K562 (cell line): ENCODE data around the gene SLC26A1. TPM values are rescaled to one million over a fixed set of nuclear protein-coding genes. Genes with fewer than 3 reads are reported as not detected.
A peak's percentile ranks its signal among the peaks of the same experiment; 100 is the strongest.

Experiments used
- CC2D1A ChIP-seq: fragments of 450-650 bp; IDR thresholded peaks from 2 replicates; pipeline ENCODE4 v1.6.1; 2017; ENCODE audit warnings: mild to moderate bottlenecking
- HEY1 ChIP-seq: fragments of 250-450 bp; sonication (Bioruptor Pico); IDR thresholded peaks from 2 replicates; pipeline ENCODE4 v1.5.0; 2020; ENCODE audit warnings: mild to moderate bottlenecking, moderate library complexity, borderline replicate concordance
- HMGN3 ChIP-seq: IDR thresholded peaks from 2 replicates; pipeline ENCODE4 v1.6.1; 2011; ENCODE audit warnings: borderline replicate concordance, low read depth, mild to moderate bottlenecking, mixed read lengths, low read length; ENCODE audit not compliant: insufficient read length; ENCODE audit errors: extremely low read depth
- MED1 ChIP-seq: sonication (generic); formaldehyde crosslinking; IDR thresholded peaks from 2 replicates; pipeline ENCODE4 v1.8.1; 2023; ENCODE audit warnings: missing genetic modification reagents, borderline replicate concordance
- MTA3 ChIP-seq: fragments of 450-650 bp; formaldehyde crosslinking; IDR thresholded peaks from 2 replicates; pipeline ENCODE4 v1.6.1; 2017; ENCODE audit warnings: mild to moderate bottlenecking, borderline replicate concordance
- NFRKB ChIP-seq: fragments of 450-650 bp; IDR thresholded peaks from 2 replicates; pipeline ENCODE4 v1.6.1; 2016; ENCODE audit warnings: low read depth
- NR3C1 ChIP-seq: sonication (generic); formaldehyde crosslinking; IDR thresholded peaks from 2 replicates; pipeline ENCODE4 v1.8.1; 2022; ENCODE audit warnings: missing genetic modification reagents
- PML ChIP-seq: IDR thresholded peaks from 2 replicates; pipeline ENCODE4 v1.6.1; 2012; ENCODE audit warnings: low read length, inconsistent platforms
- POLR2G ChIP-seq: fragments of 200-400 bp; formaldehyde crosslinking; IDR thresholded peaks from 2 replicates; pipeline ENCODE4 v1.6.1; 2017; ENCODE audit warnings: low read depth, mild to moderate bottlenecking, antibody characterized with exemption, low read length, moderate library complexity
- RBFOX2 ChIP-seq: fragments of 200-400 bp; formaldehyde crosslinking; IDR thresholded peaks from 2 replicates; pipeline ENCODE4 v1.6.1; 2017; ENCODE audit warnings: low read depth, mild to moderate bottlenecking, low read length, moderate library complexity
- SLC30A9 ChIP-seq: fragments of 250-450 bp; sonication (Bioruptor Pico); IDR thresholded peaks from 2 replicates; pipeline ENCODE4 v1.8.0; 2022; ENCODE audit warnings: mild to moderate bottlenecking, moderate library complexity
- TCF7 ChIP-seq: sonication (generic); IDR thresholded peaks from 2 replicates; pipeline ENCODE4 v1.6.1; 2016; ENCODE audit warnings: antibody characterized with exemption, borderline replicate concordance
- THRAP3 ChIP-seq: fragments of 450-650 bp; IDR thresholded peaks from 2 replicates; pipeline ENCODE4 v1.6.1; 2016; ENCODE audit warnings: mild to moderate bottlenecking, inconsistent platforms, borderline replicate concordance
- XRCC4 ChIP-seq: IDR thresholded peaks from one replicate; pipeline ENCODE4 v1.6.1; 2011; ENCODE audit not compliant: insufficient read depth, insufficient read length; ENCODE audit errors: extremely low read depth
- YY1 ChIP-seq, 3 experiments: IDR thresholded peaks; 2 replicates each; pipeline ENCODE4 v1.6.1; 2011; ENCODE audit warnings: low read length in 2 of 3, mild to moderate bottlenecking in 2 of 3, moderate library complexity in 2 of 3, borderline replicate concordance in 1 of 3, control low read depth in 1 of 3, low read depth in 1 of 3; ENCODE audit not compliant: insufficient read depth in 3 of 3, insufficient replicate concordance in 2 of 3, control insufficient read depth in 1 of 3, insufficient read length in 1 of 3; ENCODE audit errors: extremely low read depth in 1 of 3
- ZFP91 ChIP-seq: sonication (generic); formaldehyde crosslinking; IDR thresholded peaks from 2 replicates; pipeline ENCODE4 v1.8.0; 2022; ENCODE audit warnings: mild to moderate bottlenecking, missing genetic modification reagents
- ZFX ChIP-seq: sonication (generic); formaldehyde crosslinking; IDR thresholded peaks from 2 replicates; pipeline ENCODE4 v1.8.0; 2022; ENCODE audit warnings: mild to moderate bottlenecking, missing genetic modification reagents, moderate library complexity
- ZNF668 ChIP-seq: fragments of 250-450 bp; sonication (Bioruptor Pico); IDR thresholded peaks from 2 replicates; pipeline ENCODE4 v1.8.0; 2022; ENCODE audit warnings: mild to moderate bottlenecking, inconsistent platforms
- polyA plus RNA-seq, 8 experiments: library from polyadenylated mRNA; depleted of rRNA in 4 of 8; stranded (reverse) in 5 of 8; unstranded in 3 of 8; fragments of >200 nt; fragmentation: Nextera tagmentation in 2 of 8; fragmentation: Illumina TruSeq in 1 of 8; extraction: Ambion mirVana in 2 of 8; extraction: Trizol in 1 of 8; gene quantifications; 2 replicates each; pipeline versions ENCODE4 v1.2.1 to v1.2.3, GENCODE V29; 2011 to 2014; ENCODE audit warnings: inconsistent platforms in 1 of 8, missing spikeins in 1 of 8
- total RNA-seq, 7 experiments: library from RNA; depleted of rRNA in 6 of 7; stranded (reverse); fragments of >200 nt in 6 of 7; fragmentation: Illumina TruSeq in 2 of 7; extraction: Trizol in 2 of 7; gene quantifications; 2 replicates each; pipeline versions ENCODE4 v1.2.1 to v1.2.3, GENCODE V29; 2011 to 2021; ENCODE audit warnings: low replicate concordance in 1 of 7
- TF ChIP-seq, protein P1 (sequence below), 3 experiments: fragments of 200-800 bp in 1 of 3; sonication (Bioruptor generic) in 1 of 3; sonication (generic) in 1 of 3; formaldehyde crosslinking in 1 of 3; IDR thresholded peaks; 2 replicates each; pipeline versions ENCODE4 v1.6.1 to v1.8.0; 2016 to 2022; ENCODE audit warnings: mild to moderate bottlenecking in 2 of 3, missing compliant biosample characterization in 2 of 3, missing genetic modification characterization in 2 of 3, missing genetic modification reagents in 1 of 3
- TF ChIP-seq, protein P2 (sequence below), 2 experiments: IDR thresholded peaks; 2 replicates each; pipeline ENCODE4 v1.6.1; 2011; ENCODE audit warnings: borderline replicate concordance in 1 of 2, control low read depth in 1 of 2, low read depth in 1 of 2, low read length in 1 of 2, mild to moderate bottlenecking in 1 of 2, mixed read lengths in 1 of 2, moderate library complexity in 1 of 2; ENCODE audit not compliant: insufficient read depth in 1 of 2, insufficient read length in 1 of 2, poor library complexity in 1 of 2, severe bottlenecking in 1 of 2; ENCODE audit errors: extremely low read depth in 1 of 2

SLC26A1 gene
- total and polyA plus RNA-seq, 9 of the 15 experiments (the other 6 are each of a cell fraction or from before 2014, with no cell fraction given): 0.11 to 4.2 (median 0.95) TPM

DNA sequence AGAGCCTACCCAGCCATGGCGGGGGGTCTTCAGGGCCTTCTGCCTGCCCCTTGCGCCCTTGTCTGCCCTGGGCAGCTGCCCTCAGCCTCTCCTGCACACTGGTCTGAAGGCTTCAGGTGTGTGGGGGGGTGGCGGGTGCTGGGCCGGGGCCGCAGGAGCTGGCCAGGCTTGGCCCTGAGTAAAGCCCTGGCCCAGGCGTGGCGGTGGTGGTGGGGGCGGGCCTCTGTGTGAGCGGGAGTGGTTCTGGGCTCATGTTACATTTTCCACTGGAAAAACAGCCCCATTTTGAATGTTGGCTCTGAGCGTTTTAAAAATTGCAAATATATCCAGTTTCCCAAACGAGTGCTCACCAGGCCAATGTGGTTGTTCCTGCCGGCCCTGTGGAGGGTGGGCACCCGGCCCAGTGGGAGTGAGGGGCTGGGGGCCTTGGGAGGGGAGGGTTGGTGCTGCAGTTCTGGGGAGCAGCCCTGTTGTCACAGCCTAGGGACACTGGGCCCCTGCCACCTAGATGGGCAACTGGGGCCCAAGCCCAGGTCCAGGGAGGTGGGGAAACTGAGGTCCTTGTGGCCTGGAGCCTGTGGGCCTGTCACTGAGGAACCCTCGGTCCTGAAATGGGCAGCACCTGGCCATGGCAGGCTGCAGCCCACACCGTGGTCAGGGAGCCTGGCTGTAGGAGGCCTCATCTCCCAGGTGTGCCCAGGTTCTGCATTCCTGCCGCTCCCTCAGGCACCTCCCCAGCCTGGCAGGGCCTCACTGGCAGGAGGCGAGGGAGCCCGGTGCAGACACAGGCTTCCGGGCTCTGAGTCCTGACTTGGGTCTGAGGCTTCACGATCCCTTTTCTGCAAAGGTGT is 46.5 kb upstream of the SLC26A1 start (continued):
- TF ChIP-seq ZFP91 (no peak), CC2D1A (no peak), YY1 (IDR thresholded peaks at IDR 0.05; ENCODE audit: borderline replicate concordance in 1 of 3, control insufficient read depth in 1 of 3, extremely low read depth in 1 of 3, insufficient read depth in 3 of 3, insufficient read length in 1 of 3, insufficient replicate concordance in 2 of 3, low read depth in 1 of 3, low read length in 2 of 3) (peak in 2 of 3 experiments; percentile 34 to 81), ZNF668 (CRISPR knock-in tag) (no peak), NR3C1 (CRISPR knock-in tag) (no peak), SLC30A9 (no peak), RBFOX2 (peak; percentile 63), HMGN3 (peak; percentile 68), HEY1 (no peak), PML (no peak), POLR2G (peak; percentile 68), TCF7 (no peak), MED1 (CRISPR knock-in tag) (no peak), NFRKB (no peak), ZFX (peak; percentile 70), MTA3 (no peak), THRAP3 (no peak), XRCC4 (no peak)
- TF ChIP-seq, protein P1, sequence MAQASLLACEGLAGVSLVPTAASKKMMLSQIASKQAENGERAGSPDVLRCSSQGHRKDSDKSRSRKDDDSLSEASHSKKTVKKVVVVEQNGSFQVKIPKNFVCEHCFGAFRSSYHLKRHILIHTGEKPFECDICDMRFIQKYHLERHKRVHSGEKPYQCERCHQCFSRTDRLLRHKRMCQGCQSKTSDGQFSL (CRISPR knock-in tag; IDR thresholded peaks at IDR 0.05): peak; percentile 84
- TF ChIP-seq, protein P1 (tag; IDR thresholded peaks at IDR 0.05): no peak
- TF ChIP-seq, protein P2, sequence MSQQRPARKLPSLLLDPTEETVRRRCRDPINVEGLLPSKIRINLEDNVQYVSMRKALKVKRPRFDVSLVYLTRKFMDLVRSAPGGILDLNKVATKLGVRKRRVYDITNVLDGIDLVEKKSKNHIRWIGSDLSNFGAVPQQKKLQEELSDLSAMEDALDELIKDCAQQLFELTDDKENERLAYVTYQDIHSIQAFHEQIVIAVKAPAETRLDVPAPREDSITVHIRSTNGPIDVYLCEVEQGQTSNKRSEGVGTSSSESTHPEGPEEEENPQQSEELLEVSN (IDR thresholded peaks at IDR 0.05; ENCODE audit: borderline replicate concordance in 1 of 2, extremely low read depth in 1 of 2, insufficient read depth in 1 of 2, insufficient read length in 1 of 2, low read depth in 1 of 2, low read length in 1 of 2, poor library complexity in 1 of 2, severe bottlenecking in 1 of 2): peak; percentile 35 to 81
